Chondrocyte (in vitro differentiated cells): ENCODE results near the gene NCAPG. TPM values are rescaled to one million over a fixed set of nuclear protein-coding genes. Genes with fewer than 3 reads are reported as not detected.

Experiments used
- DNase-seq: peaks from one replicate; pipeline ENCODE4 v3.0.0; 2021; ENCODE audit warnings: mixed read lengths, low spot score
- H3K27ac Mint-ChIP-seq: one replicate; pipeline ENCODE4 v1.8.0; 2021; ENCODE audit warnings: mild to moderate bottlenecking, moderate library complexity, mixed read lengths; ENCODE audit not compliant: unreplicated experiment
- H3K27me3 Mint-ChIP-seq: 2 replicates; pipeline ENCODE4 v1.8.0; 2021; ENCODE audit warnings: low read depth, mixed read lengths
- H3K36me3 Mint-ChIP-seq: 2 replicates; pipeline ENCODE4 v1.8.0; 2021; ENCODE audit warnings: low read depth, mixed read lengths
- H3K4me1 Mint-ChIP-seq: 2 replicates; pipeline ENCODE4 v1.8.0; 2021; ENCODE audit warnings: low read depth, mild to moderate bottlenecking, mixed read lengths
- H3K4me3 Mint-ChIP-seq: one replicate; pipeline ENCODE4 v1.8.0; 2021; ENCODE audit warnings: mild to moderate bottlenecking, moderate library complexity, mixed read lengths; ENCODE audit not compliant: unreplicated experiment
- H3K9me3 Mint-ChIP-seq: 2 replicates; pipeline ENCODE4 v1.8.0; 2021; ENCODE audit warnings: low read depth, mixed read lengths
- total RNA-seq: library from RNA; stranded (reverse); gene quantifications from 3 replicates; pipeline ENCODE4 v1.2.1, GENCODE V29; 2021
- TF ChIP-seq, protein P1 (sequence below): fragments of 200-600 bp; sonication (generic); IDR thresholded peaks from 2 replicates; pipeline ENCODE4 v1.5.0; 2021; ENCODE audit warnings: antibody characterized with exemption, mild to moderate bottlenecking, moderate library complexity

NCAPG gene
- total RNA-seq, 1 donor from 2014 or later: 6.4 TPM

DNA sequence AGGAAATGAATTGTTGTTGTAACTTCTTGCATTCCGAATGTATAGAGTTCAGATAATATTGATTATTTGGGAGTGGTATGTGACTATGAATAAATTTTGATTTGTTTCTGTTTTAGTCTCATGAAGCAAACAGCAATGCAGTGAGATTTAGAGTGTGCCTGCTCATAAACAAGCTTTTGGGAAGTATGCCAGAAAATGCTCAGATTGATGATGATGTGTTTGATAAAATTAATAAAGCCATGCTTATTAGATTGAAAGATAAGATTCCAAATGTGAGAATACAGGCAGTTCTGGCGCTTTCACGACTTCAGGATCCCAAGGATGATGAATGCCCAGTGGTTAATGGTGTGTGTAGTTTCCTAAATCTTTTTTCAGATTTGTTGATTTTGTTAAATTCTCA, 2.0 kb downstream of the NCAPG start:
- TF ChIP-seq, protein P1, sequence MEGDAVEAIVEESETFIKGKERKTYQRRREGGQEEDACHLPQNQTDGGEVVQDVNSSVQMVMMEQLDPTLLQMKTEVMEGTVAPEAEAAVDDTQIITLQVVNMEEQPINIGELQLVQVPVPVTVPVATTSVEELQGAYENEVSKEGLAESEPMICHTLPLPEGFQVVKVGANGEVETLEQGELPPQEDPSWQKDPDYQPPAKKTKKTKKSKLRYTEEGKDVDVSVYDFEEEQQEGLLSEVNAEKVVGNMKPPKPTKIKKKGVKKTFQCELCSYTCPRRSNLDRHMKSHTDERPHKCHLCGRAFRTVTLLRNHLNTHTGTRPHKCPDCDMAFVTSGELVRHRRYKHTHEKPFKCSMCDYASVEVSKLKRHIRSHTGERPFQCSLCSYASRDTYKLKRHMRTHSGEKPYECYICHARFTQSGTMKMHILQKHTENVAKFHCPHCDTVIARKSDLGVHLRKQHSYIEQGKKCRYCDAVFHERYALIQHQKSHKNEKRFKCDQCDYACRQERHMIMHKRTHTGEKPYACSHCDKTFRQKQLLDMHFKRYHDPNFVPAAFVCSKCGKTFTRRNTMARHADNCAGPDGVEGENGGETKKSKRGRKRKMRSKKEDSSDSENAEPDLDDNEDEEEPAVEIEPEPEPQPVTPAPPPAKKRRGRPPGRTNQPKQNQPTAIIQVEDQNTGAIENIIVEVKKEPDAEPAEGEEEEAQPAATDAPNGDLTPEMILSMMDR: no peak
- no peaks in the 10 kb centered on the region for H3K36me3 Mint-ChIP-seq
- no peaks in the 10 kb centered on the region for H3K27me3 Mint-ChIP-seq
- DNase-seq: no peak
- no peaks in the 10 kb centered on the region for H3K9me3 Mint-ChIP-seq
- peak overlapping the region; percentile 37 for H3K27ac Mint-ChIP-seq
- peak overlapping the region; percentile 94 for H3K4me3 Mint-ChIP-seq
- H3K4me1 Mint-ChIP-seq: peaks cover 56% of the 10 kb centered on the region

DNA sequence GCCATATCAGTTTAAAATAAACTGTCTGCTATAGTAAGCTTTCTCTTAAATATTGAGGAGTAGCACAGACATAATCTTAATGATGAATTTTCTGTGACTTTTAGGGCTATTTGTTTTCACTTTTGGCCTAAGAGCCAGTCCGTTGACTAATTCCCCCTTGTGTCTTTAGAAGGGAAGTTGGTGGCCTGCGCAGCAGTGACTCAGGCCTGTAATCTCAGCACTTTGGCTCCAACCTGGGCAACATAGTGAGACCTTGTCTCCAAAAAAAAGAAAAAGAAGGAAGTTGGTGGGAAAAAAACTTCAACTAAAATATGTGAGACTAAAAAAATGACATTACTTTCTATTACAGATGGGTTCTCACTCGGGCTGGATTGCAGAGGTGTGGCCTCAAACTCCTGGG, 3.4 kb downstream of the NCAPG start:
- Mint-ChIP-seq H3K36me3 (no peaks in the 10 kb centered on the region), H3K4me1 (peaks cover 47% of the 10 kb centered on the region), H3K4me3 (no peak overlapping the region), H3K9me3 (no peaks in the 10 kb centered on the region), H3K27ac (peak overlapping the region; percentile 72), H3K27me3 (no peaks in the 10 kb centered on the region)
- TF ChIP-seq, protein P1: no peak
- no peak for DNase-seq

DNA sequence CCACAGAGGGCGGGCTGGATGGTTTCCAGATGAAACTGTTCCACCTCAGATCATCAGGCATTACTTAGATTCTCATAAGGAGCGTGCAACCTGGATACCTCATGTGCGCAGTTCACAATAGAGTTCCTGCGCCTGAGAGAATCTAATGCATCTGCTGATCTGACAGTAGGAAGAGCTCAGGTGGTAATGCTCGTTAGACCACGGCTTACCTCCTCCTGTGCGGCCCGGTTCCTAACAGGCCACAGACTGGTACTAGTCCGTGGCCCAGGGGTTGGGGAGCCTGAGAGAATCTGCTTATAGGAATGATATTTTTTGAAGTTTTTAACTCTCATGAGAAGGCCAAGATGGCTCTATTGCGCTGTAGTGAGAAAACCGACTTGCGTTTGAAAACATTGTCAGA, 5.4 kb downstream of the NCAPG start:
- no peak overlapping the region for H3K4me3 Mint-ChIP-seq
- TF ChIP-seq, protein P1: no peak

DNA sequence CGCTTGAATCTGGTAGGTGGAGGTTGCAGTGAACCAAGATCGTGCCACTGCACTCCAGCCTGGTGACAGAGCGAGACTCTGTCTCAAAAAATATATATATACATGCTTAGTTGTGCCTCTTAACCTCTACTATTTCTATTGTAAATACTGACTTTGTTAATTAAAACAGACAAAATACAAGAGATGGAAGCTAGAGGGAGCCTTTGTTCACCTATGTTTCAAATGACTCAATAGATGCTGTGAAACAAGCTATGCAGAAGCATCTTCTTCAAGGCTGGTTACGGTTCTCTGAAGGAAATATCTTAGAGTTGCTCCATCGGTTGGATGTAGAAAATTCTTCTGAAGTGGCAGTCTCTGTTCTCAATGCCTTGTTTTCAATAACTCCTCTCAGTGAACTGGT, 6.2 kb downstream of the NCAPG start:
- Mint-ChIP-seq H3K4me3 (no peak overlapping the region), H3K36me3 (no peaks in the 10 kb centered on the region), H3K9me3 (no peaks in the 10 kb centered on the region), H3K27me3 (no peaks in the 10 kb centered on the region), H3K4me1 (peaks cover 31% of the 10 kb centered on the region), H3K27ac (no peak overlapping the region)
- DNase-seq: no peak
- TF ChIP-seq, protein P1: peak; percentile 87

More for the DNA sequence above, 5.4 kb downstream of the NCAPG start:
- H3K36me3 Mint-ChIP-seq: no peaks in the 10 kb centered on the region
- no peaks in the 10 kb centered on the region for H3K9me3 Mint-ChIP-seq
- no peak for DNase-seq
- no peaks in the 10 kb centered on the region for H3K27me3 Mint-ChIP-seq
- H3K4me1 Mint-ChIP-seq: peaks cover 39% of the 10 kb centered on the region
- H3K27ac Mint-ChIP-seq: peak overlapping the region; percentile 9

DNA sequence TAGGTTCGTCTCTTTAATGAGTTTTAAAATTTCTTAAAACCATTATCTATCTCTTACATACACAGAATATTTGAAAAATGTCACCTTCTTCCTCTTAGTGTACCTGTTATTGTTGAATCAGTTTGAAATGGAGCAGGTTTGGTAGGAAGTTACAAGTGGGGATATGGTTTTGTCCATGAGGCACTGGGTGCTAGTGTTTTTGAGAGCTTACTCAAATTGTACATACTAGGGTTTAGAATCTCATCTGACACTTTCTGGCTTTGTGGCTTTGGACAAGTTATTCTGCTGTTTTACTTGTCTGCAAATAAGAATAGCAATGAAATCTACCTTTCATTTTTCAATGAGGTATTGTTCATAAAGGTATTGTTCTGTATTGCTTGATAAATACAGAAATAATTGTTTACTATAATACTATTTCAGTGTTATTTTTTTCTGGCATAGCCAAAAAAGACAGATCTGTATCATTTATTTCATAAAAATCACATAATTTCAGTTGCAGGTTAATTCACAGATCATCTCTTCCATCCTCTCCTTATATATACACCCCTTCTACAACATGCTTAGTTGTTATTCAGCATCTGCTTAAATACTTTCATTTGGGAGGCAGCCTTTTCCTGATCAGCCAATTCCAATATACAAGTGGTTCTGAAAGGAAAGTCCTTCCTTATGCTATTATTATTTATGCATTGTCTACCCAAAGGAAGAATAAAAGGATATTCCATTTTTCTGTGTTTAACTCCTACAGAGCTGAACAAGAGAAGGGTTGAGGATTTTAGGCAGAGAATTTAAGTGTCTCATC, 13.3 kb downstream of the NCAPG start:
- TF ChIP-seq, protein P1: no peak
- DNase-seq: no peak
- Mint-ChIP-seq H3K4me1 (peaks cover 7% of the 10 kb centered on the region), H3K36me3 (no peaks in the 10 kb centered on the region), H3K4me3 (no peak overlapping the region), H3K27me3 (no peaks in the 10 kb centered on the region), H3K9me3 (no peaks in the 10 kb centered on the region), H3K27ac (no peak overlapping the region)
